Fibroblast of skin of back (primary cell): ENCODE measurements around the gene KCNT2.

ENCODE experiments used
- DNase-seq: peaks from one replicate; pipeline ENCODE4 v3.0.0-alpha.2; 2013

Gene KCNT2

DNA sequence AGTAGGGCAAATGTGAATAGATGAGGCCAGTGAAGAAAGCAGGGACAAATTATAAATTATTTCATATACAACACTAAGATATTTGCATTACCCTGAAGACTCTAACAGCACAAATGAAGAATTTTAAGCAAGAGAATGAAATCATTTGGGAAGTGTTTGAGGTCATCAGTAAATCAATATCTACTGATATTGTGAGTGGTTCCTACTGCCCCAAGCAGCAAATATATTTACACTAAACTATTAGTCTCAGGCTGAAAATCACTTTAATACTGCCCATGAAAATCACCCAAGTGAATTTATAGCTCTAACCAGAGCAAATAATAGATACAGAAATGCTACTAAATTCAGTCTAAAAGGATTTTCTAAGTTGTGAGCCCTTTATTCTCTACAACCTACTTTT, 163.6 kb downstream of the KCNT2 start:
- DNase-seq: no peak

DNA sequence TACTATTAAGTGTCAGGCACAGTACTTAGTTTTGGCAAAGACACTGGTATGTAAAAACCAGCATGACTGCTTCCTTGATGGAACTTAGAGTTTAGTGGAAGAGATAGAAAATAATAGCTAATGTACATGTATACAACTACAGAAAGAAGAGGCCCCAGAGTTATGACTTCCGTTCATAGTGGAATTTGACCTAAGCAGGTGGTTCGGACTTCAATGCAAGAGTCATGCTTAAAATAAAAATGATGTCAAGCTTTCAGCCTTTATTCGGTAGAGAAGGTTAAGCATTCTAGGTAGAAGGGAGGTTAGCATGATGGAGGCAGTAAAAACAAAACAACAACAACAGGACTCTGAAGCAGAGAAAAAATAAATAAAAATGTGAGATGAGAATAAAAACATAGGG, 165.9 kb downstream of the KCNT2 start:
- DNase-seq: no peak

DNA sequence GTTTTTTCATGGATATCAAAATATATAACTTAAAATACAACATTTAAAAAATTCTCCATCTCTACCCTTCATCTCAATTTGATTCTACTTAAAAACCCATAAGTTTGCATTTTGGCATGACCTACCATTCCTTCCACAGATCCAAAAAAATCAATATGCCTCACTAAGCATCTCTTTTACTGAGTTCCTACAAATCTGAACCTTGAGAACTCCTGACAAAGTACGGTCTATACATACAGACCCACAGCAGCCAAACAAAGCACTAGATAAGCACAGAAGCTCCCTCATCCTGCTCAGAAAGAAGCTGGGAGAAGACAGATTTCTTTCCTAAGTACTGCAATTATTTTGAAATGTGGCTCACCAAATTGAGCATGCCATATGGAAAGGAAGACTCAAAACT, 167.5 kb downstream of the KCNT2 start:
- no peak for DNase-seq

DNA sequence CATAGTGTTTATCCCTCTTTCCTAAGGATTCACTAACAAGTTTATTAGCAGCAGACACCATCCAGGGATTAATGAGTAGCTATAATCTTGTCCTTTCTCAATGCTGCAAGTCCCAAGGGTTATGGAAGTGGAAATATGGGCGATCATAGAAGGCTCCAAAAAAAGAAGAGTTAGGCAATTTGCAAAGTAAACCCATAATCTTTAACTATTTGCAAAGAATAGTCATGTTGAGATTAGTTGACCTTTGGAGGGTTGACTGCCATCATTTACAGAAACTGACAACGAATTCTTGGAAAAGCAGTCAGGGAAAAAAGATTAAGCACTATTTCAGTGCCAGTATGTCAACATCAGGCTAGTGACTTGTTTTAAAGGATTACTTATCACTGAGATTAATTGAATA, 169.9 kb downstream of the KCNT2 start:
- no peak for DNase-seq

DNA sequence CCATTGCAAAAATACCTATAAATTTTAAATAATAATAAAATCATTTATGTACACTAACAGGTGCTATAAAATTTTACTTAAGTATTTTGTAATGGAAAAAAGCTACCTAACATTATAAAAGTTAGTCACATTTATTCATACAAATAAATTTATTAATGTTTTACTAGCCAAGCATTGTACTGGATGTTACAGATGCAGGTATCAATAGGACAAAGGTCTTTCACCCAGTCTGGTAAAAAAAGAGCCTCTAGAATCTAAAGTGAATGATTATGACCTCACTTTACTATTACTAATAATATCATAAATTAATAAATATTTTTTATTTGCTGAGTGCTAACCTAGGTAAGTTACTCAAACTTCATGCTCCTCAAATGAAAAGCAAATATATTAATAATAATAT, 170.6 kb downstream of the KCNT2 start:
- DNase-seq: no peak

DNA sequence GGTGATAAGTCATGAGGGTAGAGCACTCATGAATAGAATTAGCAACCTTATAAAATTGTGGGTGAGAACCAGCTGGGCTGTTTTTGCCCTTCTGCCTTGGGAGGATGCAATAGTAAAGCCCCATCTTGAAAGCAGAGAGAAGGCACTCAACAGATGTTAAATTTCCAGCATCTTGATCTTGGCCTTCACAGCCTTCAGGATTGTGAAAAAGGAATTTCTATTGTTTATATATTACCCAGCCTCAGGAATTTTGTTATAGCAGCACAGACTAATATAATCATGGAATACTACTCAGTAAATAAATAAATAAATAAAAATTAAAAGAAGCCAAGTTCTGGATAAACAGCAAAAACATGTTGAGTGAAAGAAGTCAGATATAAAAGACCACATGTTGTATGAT, 175.2 kb downstream of the KCNT2 start:
- no peak for DNase-seq

DNA sequence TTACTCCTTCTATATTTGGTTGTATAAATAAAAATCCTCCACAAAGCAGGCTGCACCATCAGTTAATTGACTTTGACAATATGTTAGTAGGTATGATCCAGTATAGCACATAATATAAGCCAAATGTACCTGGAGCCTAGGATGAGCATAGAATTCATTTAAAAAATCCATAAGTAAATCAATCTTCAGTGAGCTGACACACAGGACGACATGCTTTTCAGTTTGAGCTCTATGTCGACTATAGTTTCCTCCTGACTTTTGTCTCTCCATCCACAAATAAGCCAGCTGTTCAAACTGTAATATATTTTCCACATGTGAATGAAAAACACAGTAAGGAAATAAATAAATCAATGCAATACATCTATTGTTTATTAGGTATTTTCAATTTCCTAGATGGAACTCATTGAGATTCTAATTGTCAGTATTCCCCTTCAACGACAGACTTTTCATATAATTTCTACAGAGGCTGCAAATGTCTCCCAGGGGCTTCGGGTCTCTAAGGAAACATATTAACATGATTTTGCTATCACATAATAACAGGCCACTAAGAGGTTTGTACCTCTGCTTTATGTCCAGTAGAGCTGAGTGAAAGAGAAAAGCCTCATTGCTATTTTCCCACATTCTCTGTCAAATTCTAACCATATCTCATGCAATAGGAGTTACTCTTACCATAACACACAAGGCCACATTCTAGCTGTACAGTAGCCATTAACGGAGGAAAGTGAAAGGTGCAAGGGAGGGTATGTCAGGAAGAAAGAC, 180.1 kb downstream of the KCNT2 start:
- no peak for DNase-seq

DNA sequence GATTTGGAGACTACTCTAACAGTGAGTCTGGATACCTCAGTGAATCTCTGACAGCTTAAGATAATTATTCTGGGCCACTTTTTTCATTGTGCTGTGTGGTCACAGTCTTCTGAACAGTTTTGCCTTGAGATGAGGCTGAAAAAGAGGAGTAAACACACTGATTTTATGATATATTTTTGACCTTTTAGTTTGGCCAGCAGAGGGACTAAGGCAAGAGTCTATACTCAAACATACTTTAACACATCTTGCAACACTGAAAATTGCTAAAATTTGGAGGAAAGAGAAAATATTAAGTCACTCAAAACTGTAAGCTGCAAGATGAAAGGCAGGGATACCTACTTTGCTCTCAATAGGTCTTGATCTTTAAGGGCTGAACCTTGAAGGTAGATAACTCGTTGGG, 182.7 kb downstream of the KCNT2 start:
- DNase-seq: no peak

DNA sequence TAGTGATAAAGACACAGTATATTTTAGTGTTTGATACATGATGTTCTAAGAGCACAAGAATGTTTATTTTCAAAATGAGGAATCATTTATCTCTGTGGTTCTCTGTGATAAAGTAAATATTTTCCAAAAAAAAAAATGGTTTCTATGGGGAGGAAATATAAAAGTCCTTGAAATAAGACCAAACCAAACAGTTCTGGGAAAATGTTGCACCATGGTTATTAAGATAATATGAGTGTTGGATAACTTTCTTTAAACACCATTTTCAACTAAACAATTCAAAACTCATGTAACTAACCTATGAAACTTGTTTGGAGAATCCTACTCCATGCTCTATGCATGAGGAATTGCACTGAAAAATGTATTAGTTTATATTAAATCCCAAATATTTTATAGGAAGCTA, 184.6 kb downstream of the KCNT2 start:
- DNase-seq: peak; percentile 23

DNA sequence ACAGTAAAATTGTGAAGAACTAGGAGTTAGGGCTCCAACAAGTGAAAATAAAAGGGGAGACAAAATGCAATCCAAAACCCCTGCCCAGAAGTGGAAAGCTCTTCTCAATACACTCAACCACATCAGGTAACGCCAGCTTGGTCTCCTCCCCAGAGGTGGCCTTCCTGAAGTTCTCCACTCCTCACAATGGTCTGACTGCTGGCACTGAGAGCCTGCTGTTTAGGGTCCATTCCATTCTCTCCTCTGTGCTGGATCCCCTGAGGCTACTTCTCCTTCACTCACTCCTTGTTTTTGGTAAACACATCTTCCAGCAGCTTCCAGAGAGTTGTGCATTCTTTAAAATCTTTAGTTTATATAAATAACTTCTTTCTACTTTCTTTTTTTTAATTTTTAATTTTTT, 189.5 kb downstream of the KCNT2 start:
- no peak for DNase-seq

DNA sequence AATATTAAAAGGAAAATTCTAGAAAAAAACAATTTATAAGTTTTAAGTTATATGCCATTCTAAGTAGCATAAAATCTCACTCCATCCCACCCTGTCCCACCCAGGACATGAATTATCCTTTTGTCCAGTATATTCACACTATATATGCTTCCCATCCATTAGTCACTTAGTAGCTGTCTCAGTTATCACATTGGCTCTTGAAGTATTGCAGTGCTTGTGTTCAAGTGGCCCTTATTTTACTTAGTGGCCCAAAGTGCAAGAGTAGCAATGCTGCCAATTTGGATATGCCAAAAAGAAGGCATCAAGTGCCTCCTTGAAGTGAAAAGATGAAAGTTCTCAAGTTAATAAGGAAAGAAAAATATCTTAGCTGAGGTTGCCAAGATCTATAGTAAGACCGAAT, 192.3 kb downstream of the KCNT2 start:
- DNase-seq: no peak

DNA sequence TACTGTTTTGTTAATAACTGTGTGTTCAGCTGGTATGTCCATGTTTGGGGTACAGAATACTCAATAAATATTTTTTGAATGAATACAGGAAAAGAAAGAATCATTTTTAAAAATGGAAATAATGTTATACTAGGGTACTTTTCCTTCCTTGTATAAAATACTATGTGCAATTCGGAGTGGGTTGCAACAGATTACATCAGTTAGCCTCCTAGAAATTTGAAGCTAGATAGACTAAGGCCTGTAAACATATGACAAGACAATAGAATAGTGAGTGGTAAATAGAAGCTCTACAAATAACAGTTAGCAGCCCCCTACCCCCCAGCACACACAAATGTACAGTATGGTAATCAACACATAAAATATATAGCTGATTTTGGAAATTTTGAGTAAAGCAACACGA, 195.9 kb downstream of the KCNT2 start:
- DNase-seq: no peak

DNA sequence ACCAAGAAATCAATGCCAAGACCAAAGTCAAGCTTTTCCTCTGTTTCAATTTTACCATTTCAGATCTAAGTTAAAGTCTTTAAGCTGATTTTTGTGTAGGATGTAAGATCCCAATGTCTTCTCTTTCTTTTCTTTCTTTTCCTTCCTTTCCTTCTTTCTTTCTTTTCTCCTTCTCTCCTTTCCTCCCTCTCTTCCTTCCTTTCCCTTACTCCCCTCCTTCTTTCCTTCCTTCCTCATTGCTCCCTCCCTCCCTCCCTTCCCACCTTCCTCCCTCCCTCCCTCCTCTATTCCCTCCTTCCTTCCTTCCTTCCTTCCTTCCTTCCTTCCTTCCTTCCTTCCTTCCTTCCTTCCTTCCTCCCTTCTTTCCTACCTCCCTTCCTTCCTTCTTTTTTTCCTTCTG, 197.5 kb downstream of the KCNT2 start:
- no peak for DNase-seq

DNA sequence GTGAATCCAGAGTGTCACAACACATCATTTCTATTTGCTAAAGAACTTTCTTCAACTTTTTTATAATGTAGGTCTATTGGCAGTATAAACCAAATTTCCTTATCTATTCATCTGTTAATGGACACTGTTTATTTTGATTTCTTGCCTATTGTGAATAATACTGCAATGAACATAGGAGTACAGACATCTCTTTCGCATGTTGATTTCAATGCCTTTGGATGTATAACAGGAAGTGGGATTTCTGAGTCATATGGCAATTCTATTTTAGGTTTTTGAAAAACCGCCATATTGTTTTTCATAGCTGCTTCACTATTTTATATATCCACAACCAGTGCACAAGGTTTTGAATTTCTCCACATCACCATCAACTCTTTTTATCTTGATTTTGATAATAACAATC, 198.7 kb downstream of the KCNT2 start:
- DNase-seq: peak; percentile 59

DNA sequence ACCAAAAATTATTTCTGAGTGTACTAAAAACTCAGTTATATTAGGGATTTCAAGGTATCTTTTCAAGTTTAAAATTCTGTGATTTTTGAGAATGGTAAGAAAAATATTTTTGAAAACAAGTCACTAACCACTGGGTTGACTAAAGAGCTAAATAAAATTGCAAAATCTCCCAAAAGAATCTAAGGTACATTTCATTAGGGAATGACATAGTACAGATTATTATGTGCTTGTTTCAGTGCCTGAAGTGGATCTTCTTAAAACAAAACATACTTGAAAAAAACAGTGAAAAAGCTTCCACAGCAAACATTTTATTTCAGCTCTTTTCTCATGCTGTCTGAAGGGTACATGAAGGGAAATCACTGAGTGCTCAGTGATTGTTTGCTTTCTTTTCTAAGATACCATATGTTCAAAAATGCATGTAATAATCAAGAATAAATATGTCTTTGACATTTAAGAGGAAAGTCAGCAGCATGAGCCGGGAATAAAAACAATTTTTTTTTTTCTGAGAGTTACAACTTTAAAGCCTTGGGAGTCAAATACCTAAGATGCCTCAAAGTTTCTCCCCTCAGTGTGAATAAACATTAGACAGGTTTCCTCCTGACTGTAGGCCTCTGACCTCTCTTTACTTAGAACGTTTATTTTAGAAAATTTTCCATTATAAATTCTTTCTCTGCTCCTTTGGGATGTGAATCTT, 200.7 kb downstream of the KCNT2 start:
- peak; percentile 86 for DNase-seq

DNA sequence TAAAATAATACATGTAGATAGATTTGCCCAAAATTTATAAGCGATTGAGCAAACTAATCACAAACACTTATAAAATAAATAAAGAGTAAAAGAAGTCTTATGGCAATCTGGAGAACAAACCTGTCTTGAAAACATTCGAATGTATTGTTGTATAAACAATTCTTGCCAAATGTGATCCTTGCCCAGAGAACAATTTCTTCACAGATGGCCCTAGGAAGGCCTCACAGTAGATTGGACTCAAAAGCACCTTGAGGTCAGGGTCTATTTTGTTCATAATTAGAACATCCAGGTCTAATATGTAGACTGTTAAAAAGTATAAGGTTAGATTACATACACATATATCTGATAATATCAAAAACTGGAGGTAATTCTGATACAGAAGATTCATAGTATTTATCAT, 202.4 kb downstream of the KCNT2 start:
- DNase-seq: no peak

DNA sequence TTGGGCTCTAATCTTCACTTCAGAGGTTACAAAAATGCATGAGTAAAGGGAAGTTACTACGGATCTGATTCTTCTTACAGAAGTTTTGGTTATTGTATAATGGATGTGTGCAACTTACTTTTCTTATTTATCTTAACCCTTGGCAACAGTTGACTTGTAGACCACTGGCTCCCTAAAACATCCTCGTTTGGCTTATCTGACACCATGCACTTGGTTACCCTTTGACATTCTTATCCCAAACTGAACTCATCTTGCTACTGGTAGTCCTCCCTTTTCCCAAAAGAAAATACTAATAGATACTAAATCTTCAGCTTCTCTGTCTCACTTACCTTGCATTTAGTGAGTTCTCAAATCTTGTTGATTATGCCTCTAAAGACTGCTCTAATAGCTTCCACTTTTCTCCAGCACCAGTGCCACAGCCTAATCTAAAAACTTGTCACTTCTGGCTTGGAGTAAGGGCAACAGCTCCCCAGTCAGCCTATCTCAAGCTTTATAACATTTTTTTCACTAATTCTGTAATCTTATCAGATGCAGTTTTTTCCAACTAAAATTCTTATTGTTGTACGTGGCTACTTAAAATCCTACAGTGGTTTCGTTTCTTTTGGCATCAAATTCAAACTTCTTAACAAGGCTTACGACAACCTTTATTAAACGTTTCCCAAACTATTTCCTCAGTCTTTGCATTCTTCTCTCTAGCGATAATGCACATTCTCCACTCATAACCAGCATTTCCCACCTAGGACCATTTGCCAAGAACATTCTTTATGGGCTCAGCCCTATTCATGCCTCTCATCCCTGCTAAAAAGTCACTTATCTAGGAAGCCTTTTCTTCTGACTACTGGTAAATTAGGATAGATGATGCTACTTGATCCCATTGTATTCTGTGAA, 204.2 kb downstream of the KCNT2 start:
- DNase-seq: peak; percentile 24

DNA sequence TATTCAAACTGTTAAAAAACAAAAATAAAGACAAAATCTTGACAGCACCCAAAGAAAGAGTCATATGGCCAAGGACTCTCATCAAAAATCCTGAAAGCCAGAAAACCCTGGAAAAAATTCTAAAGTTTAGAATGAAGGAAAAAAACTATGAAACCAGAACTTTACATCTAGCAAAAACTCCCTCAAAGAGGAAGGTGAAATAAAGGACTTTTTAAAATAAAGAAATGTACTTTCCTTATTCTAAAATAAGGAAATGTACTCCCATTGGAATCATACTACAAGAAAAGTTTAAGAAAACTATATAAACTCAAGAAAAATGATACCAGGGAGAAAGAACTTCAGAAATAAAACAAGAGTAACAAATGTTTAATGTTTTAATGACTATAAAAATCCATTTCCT, 206.3 kb downstream of the KCNT2 start:
- no peak for DNase-seq

DNA sequence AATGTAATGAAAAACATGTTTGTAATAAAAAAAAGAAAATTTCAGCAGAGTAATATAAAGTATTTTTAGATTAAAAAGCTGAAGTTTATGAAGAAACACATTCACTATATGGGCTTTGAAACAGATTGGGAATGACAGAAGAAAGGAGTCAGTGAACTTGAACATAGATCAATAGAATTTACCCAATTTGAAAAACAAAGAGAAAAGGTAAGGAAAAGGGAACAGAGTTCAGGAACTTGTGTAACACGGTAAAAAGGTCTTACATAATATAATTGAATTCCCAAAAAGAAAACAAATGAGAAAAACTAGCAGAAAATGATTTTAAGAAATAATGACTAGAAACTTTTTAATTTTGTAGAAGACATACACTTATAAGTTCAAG, 206.8 kb downstream of the KCNT2 start:
- no peak for DNase-seq

DNA sequence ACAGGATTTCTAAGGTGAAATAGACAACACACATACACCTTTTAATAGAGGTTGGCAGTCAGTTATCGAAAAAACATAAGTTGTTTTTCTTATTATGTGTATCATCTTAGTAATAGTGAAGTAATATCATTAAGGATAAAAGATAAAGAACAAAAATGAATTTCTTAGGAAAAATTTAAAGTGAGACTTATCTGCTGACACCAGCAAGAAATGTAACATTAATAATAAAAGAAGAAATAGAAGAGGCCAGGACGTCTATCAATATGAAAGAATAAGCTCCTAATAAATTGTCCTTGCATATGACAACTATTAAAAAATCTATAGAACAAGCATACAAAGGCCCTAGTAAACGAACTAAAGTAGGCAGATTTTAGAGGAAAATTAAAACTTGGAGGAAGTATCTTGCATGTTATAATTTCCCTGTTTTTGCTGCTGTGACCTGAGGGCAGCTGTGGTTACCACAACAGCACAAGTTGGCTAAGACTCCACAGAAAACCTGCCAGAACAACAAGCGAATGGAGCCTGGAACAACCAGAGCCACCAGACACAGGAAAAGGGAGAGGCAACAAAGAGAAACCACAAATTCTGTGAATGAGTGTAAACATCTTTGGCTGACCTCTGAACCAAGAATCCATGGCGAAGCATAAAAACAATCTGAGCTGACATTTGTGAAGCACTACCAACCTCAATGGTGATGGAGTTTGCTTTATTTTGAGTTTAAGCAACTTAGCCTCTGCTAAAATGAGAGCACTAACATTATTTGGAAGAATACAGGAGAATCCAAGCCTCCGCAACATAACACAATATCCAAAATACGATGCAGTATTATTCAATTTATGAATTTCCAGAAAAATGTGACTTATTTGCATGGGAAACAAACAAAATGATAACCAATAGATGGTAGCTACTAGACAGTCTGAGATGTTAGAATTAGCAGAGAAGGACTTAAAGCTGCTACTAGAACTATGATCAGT, 207.5 kb downstream of the KCNT2 start:
- DNase-seq: peak; percentile 25

DNA sequence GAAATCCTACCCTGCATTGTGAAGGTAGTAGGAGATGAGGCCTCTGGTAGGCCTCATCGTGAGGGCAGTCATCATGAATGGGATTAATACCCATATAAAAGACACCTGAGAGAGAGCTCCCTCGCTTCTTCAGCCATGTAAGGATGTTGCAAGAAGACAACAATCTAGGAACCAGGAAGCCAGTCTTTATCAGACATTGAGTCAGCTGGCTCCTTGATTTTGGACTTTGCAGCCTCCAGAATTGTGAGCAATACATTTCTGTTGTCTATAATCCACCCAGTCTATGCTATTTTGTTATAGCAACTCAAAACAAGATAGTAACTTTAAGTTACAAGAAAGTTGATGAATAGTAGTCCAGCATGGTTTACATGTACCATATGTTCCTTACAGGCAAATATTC, 208.5 kb downstream of the KCNT2 start:
- DNase-seq: no peak

DNA sequence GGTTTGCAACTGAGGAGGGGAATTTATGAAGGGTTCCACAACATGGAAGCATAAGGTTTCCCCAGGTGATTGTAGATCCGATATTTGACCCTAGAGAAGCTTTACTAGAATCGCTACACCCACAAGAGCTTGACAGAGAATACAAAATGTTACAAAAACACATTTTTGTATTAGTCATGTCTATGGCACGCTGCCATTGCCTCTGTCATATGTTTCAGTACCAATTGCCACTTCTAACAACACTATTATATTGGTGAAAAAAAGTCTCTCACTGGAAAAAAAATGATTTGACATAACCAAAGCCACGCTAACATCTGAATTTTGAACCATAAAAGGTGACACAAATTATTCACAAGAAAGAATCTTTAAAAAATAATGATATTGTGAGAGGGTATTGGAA, 214.5 kb downstream of the KCNT2 start:
- peak; percentile 81 for DNase-seq
